Measurements from ENCODE around the gene PSIP1.

DNA sequence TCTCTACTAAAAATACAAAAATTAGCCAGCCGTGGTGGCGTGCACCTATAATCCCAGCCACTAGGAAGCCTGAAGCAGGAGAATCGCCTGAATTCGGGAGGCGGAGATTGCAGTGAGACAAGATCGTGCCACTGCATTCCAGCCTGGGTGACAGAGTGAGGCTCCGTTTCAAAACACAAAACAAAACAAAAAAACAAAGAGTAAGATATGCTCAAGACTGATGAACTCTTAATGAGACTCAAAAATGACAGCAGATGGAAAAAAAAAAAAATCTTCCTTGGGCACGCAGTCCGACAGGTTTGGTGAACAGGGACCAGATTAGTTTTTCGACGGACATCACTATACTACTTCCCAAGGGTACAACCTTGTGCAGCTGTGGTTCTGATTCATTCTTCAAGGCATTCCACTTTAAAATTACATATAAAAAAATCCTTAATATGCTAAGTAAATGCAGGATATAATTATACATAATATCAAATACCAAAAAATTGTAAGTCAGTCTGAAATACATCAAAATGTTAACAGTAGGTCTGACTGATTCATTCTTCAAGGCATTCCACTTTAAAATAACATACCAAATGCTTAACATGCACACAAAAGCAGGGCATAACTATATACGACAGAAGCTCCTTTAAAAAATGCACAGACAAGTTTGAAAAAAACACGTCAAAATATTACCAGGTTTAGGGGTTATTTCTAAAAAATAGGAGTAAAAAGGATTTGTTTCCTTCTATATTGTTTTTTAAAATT is 12.3 kb downstream of the PSIP1 start:
- TF ChIP-seq SRF (IDR thresholded peaks at IDR 0.05; ENCODE audit: low read depth) (no peak), EGR1 (IDR thresholded peaks at IDR 0.05; ENCODE audit: low read depth) (no peak), SP1 (IDR thresholded peaks at IDR 0.05; ENCODE audit: low read depth) (no peak), CTCF (IDR thresholded peaks at IDR 0.05 in 2 of 3, conservative IDR thresholded peaks at IDR 0.05 in 1 of 3; ENCODE audit: borderline replicate concordance in 1 of 3, insufficient read depth in 1 of 3, low read depth in 2 of 3, low read length in 2 of 3) (no peak), MAX (IDR thresholded peaks at IDR 0.05) (no peak), POLR2AphosphoS5 (IDR thresholded peaks at IDR 0.05; ENCODE audit: low read depth, low read length) (no peak), JUND (IDR thresholded peaks at IDR 0.05) (no peak), YY1 (IDR thresholded peaks at IDR 0.05; ENCODE audit: extremely low read depth, insufficient replicate concordance, low read depth, low read length) (no peak), EZH2phosphoT487 (IDR thresholded peaks at IDR 0.05; ENCODE audit: borderline replicate concordance) (no peak), REST (IDR thresholded peaks at IDR 0.05; ENCODE audit: low read depth) (no peak), POLR2A (IDR thresholded peaks at IDR 0.05; ENCODE audit: borderline replicate concordance, extremely low read depth, insufficient read depth, insufficient read length) (no peak), EZH2 (IDR thresholded peaks at IDR 0.05) (no peak)
- TF ChIP-seq, protein P1, sequence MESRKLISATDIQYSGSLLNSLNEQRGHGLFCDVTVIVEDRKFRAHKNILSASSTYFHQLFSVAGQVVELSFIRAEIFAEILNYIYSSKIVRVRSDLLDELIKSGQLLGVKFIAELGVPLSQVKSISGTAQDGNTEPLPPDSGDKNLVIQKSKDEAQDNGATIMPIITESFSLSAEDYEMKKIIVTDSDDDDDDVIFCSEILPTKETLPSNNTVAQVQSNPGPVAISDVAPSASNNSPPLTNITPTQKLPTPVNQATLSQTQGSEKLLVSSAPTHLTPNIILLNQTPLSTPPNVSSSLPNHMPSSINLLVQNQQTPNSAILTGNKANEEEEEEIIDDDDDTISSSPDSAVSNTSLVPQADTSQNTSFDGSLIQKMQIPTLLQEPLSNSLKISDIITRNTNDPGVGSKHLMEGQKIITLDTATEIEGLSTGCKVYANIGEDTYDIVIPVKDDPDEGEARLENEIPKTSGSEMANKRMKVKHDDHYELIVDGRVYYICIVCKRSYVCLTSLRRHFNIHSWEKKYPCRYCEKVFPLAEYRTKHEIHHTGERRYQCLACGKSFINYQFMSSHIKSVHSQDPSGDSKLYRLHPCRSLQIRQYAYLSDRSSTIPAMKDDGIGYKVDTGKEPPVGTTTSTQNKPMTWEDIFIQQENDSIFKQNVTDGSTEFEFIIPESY (IDR thresholded peaks at IDR 0.05; ENCODE audit: extremely low read depth, insufficient replicate concordance, low read length), result no peak
